IMR-90 (cell line): ENCODE results near the gene KDM2A.

Experiments used
- BHLHE40 ChIP-seq: fragments of 150-350 bp; IDR thresholded peaks from 2 replicates; pipeline ENCODE4 v1.6.1; 2016; ENCODE audit warnings: mild to moderate bottlenecking, low read depth, low read length
- CHD1 ChIP-seq: IDR thresholded peaks from 2 replicates; pipeline ENCODE4 v1.6.1; 2012; ENCODE audit warnings: low read depth, low read length, improper control_type of control experiment
- ELK1 ChIP-seq: fragments of 150-350 bp; IDR thresholded peaks from 2 replicates; pipeline ENCODE4 v1.6.1; 2016; ENCODE audit warnings: low read depth, mild to moderate bottlenecking, low read length, moderate library complexity, borderline replicate concordance
- FOS ChIP-seq: fragments of 150-350 bp; IDR thresholded peaks from 2 replicates; pipeline ENCODE4 v1.6.1; 2016; ENCODE audit warnings: low read depth, low read length
- MXI1 ChIP-seq: IDR thresholded peaks from 2 replicates; pipeline ENCODE4 v1.6.1; 2012; ENCODE audit warnings: low read depth, mild to moderate bottlenecking, low read length, moderate library complexity, borderline replicate concordance
- POLR2A ChIP-seq: IDR thresholded peaks from 2 replicates; pipeline ENCODE4 v1.6.1; 2012; ENCODE audit warnings: mild to moderate bottlenecking, low read depth, low read length
- SMC3 ChIP-seq: fragments of 150-350 bp; IDR thresholded peaks from 2 replicates; pipeline ENCODE4 v1.6.1; 2016; ENCODE audit warnings: low read depth, mild to moderate bottlenecking, antibody characterized with exemption, low read length, moderate library complexity
- TF ChIP-seq, protein P1 (sequence below): conservative IDR thresholded peaks from 2 replicates; pipeline ENCODE4 v1.5.1; 2012; ENCODE audit warnings: mild to moderate bottlenecking, low read depth, low read length, improper control_type of control experiment

DNA sequence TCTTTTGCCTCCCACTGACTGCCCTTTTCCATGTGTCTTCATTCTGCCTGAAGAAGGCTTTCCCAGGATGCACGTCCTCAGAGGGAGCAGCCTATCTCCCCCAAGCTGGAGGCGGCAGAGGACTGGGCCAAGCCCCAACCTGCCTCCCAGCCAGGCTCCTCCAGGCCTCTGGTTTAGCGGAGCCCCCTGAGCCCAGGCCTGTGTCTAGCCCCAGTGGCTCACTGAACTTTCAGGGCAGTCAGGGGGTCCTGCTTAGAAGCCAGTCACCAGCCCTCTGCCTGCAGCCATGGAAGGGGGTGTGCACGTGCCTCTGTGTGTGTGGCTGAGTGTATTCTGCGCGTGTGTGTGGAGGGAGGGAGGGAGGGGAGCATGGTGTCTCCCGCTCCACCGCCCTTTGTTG lies 136.8 kb downstream of the KDM2A start:
- TF ChIP-seq, protein P1, sequence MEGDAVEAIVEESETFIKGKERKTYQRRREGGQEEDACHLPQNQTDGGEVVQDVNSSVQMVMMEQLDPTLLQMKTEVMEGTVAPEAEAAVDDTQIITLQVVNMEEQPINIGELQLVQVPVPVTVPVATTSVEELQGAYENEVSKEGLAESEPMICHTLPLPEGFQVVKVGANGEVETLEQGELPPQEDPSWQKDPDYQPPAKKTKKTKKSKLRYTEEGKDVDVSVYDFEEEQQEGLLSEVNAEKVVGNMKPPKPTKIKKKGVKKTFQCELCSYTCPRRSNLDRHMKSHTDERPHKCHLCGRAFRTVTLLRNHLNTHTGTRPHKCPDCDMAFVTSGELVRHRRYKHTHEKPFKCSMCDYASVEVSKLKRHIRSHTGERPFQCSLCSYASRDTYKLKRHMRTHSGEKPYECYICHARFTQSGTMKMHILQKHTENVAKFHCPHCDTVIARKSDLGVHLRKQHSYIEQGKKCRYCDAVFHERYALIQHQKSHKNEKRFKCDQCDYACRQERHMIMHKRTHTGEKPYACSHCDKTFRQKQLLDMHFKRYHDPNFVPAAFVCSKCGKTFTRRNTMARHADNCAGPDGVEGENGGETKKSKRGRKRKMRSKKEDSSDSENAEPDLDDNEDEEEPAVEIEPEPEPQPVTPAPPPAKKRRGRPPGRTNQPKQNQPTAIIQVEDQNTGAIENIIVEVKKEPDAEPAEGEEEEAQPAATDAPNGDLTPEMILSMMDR: no peak
- no peak for TF ChIP-seq POLR2A
- no peak for TF ChIP-seq FOS
- TF ChIP-seq SMC3: no peak
- TF ChIP-seq BHLHE40: no peak
- no peak for TF ChIP-seq MXI1
- no peak for TF ChIP-seq ELK1
- TF ChIP-seq CHD1: no peak
